ENCODE data around the gene NOCT.

NOCT gene

DNA sequence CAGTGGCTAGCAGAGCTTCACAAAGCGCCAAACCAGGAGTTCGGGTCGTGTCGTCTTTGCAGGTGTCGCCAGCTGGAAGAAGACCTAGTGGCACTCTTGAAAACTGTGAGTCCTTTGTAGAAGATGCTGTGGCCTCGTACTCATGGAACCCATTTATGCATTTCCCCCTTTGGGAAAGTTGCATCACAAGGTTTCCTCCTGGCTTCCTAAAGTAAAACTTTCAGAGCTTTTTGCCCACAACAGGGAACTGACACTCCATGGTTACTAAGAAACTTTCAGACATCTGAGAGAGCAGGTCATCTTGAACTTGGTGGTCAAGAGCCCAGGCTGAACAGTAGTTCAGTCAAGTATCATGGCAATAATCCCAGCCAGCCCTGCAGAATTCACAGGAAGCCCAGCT lies 15.9 kb upstream of the NOCT start:
- TF ChIP-seq, protein P1, sequence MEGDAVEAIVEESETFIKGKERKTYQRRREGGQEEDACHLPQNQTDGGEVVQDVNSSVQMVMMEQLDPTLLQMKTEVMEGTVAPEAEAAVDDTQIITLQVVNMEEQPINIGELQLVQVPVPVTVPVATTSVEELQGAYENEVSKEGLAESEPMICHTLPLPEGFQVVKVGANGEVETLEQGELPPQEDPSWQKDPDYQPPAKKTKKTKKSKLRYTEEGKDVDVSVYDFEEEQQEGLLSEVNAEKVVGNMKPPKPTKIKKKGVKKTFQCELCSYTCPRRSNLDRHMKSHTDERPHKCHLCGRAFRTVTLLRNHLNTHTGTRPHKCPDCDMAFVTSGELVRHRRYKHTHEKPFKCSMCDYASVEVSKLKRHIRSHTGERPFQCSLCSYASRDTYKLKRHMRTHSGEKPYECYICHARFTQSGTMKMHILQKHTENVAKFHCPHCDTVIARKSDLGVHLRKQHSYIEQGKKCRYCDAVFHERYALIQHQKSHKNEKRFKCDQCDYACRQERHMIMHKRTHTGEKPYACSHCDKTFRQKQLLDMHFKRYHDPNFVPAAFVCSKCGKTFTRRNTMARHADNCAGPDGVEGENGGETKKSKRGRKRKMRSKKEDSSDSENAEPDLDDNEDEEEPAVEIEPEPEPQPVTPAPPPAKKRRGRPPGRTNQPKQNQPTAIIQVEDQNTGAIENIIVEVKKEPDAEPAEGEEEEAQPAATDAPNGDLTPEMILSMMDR (IDR thresholded peaks at IDR 0.05): no peak

DNA sequence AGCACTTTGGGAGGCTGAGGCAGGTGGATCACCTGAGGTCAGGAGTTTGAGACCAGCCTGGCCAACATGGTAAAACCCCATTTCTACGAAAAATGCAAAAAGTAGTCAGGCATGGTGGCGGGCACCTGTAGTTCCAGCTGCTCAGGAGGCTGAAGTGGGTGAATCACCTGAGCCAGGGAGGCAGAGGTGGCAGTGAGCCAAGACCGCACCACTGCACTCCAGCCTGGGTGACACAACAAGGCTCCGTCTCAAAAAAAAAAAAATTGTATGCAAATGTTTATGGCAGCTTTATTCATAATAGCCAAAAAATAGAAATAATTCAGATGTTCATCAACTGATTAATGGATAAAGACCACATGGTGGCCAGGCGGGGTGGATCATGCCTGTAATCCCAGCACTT lies 9.8 kb upstream of the NOCT start:
- TF ChIP-seq, protein P1 (IDR thresholded peaks at IDR 0.05): no peak

DNA sequence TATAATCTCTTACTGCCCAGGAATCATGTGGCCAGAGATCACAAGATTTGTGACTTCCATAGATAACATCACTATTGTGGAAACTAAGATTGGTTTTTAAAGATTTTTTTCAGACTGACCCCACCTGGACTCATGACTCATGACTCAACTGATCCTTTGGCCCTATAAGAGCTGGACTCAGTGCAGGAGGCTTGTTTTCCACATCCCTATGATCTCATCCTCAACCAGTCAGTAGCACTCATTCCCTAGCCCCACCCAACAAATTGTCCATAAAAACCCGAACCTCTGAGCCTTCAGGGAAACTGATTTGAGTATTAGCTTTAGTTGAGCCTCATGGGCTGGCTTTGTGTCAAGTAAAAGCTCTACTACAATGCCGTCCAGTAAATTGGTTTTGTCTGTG lies 7.9 kb upstream of the NOCT start:
- TF ChIP-seq, protein P1 (IDR thresholded peaks at IDR 0.05): no peak

DNA sequence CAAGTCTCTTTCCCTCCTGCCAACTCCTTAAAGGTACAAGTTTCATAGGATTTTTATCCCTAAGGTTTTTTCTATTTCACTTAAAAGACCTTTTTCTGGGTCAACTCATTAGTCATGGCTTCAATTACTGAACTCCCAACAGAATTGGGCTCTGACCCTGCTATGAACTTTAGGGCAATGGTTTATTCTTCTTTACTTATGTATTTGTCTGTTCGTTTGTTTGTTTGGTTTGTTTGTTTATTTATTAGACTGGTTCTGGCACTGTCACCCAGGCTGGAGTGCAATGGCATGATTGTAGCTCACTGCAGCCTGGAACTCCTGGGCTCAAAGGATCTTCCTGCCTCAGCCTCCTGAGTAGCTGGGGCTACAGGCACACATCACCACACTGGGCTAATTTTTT lies 5.9 kb upstream of the NOCT start:
- TF ChIP-seq, protein P1 (IDR thresholded peaks at IDR 0.05): no peak

DNA sequence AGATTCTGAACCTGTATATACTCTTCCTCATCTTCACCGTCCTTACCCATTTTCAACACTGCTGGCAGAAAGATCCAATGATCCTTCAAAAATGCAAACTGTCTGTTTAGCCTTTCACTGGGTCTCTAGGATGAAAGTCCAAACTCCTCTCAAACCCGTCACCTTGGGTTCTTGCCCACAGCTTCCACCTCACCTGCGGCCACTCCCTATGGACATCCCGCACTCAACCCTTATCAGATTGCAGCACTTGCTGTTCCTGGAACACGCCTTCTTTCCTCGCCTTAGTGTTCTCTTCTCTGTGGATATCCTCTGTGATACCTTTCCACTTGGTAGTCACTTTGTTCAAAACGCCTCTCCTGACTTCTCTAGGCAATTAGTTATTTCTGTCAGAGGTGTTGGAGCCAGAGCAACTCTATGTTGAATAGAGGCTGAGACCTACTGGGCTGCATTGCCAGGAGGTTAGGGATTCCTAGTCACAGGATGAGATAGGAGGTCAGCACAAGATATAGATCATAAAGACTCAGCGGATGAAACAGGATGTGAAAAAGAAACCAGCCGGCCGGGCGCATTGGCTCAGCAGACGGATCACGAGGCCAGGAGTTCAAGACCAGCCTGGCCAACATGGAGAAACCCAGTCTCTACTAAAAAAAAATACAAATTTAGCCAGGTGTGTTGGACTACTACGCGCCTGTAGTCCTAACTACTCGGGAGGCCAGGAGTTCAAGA lies 4.2 kb upstream of the NOCT start:
- TF ChIP-seq, protein P1 (IDR thresholded peaks at IDR 0.05): no peak

DNA sequence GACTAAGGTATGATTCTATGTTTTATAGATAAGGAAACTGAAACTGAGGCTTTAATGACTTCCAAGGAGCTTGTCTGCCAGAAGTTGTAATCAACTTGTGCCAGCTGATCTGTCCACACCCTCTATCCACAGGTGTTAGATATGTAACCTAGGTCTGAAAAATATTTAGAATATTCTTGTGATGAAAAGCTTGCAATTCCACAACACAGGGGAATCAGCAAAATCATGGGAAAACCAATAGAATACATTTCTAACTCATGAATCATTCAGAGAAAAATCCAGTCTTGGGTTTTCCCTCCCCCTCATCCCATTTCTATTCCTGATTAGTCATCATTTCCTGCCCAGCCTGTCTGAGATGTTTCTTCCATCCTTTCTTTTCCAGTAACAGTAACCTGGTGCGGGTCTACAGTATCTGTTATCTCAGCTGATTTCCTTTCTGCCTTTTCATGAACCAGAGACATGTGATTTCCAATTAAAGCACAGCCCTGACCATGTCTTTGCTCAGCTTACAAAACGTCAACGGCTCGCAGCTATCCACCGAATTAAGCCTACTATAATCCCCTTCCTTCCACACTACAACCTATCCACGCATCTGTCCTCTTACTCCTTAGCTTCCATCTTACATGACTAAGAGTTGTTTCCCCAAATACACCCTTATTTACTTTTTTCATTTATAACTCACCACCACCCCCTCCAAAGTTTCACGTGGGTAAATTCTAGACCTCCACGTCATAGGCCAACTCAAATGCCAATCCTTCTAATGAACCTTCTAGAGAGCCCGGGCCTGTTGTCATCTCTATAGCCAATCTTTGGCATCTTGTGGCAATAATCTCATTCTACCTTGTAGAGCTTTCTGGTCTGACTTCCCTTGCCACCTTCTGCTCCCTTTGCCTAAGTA lies 961 bp upstream of the NOCT start:
- TF ChIP-seq, protein P1 (IDR thresholded peaks at IDR 0.05): no peak

DNA sequence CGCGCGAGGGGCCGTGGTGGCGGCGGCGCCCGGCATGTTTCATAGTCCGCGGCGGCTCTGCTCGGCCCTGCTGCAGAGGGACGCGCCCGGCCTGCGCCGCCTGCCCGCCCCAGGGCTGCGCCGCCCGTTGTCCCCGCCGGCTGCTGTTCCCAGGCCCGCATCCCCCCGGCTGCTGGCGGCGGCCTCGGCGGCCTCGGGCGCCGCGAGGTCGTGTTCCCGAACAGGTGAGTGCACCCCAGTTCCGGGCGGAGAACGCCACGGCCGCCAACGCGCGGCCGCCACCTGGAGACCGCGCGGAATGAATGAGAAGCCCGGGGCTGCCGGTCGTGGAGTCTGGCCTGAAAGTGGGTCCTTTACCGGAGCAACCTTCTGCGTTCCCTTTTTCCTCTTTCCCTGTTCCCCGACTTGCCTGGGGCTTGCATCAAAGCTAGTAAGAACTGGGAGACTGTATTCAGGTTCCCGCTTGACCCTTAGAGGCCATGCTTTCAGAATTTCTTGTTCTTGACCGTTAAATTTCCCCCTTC lies 429 bp downstream of the NOCT start:
- TF ChIP-seq, protein P1 (IDR thresholded peaks at IDR 0.05): no peak

All from LNCAP (cell line).